H9 (cell line): ENCODE data around the gene SPRYD7. TPM values are rescaled to one million over a fixed set of nuclear protein-coding genes. Genes with fewer than 3 reads are reported as not detected.
"Not testable (repeated sequence)": the region's sequence is repeated elsewhere in the genome, so short reads cannot be mapped to it uniquely, and the experiment has no call there.

ENCODE experiments used
- DNase-seq: peaks from one replicate; pipeline ENCODE4 v3.0.0-alpha.2; 2017
- H2AFZ ChIP-seq: one replicate; pipeline ENCODE4 v1.6.1; 2013; ENCODE audit warnings: mild to moderate bottlenecking, low read length, control low read depth, moderate library complexity
- H2AK5ac ChIP-seq: 2 replicates; pipeline ENCODE4 v1.6.1; 2013; ENCODE audit warnings: low read length, control low read depth, mixed read lengths; ENCODE audit not compliant: insufficient read length
- H2BK120ac ChIP-seq: one replicate; pipeline ENCODE4 v1.6.1; 2013; ENCODE audit warnings: low read depth, mild to moderate bottlenecking, low read length, control low read depth, inconsistent platforms; ENCODE audit not compliant: poor library complexity, severe bottlenecking
- H2BK12ac ChIP-seq: 2 replicates; pipeline ENCODE4 v1.6.1; 2013; ENCODE audit warnings: low read length, control low read depth, mixed read lengths, low read depth; ENCODE audit not compliant: insufficient read length
- H2BK15ac ChIP-seq: 2 replicates; pipeline ENCODE4 v1.6.1; 2013; ENCODE audit warnings: low read depth, low read length, control low read depth
- H2BK20ac ChIP-seq: one replicate; pipeline ENCODE4 v1.6.1; 2013; ENCODE audit warnings: low read depth, mild to moderate bottlenecking, low read length, control low read depth, inconsistent platforms; ENCODE audit not compliant: poor library complexity, severe bottlenecking
- H2BK5ac ChIP-seq: 2 replicates; pipeline ENCODE4 v1.6.1; 2013; ENCODE audit warnings: low read length, control low read depth, mixed read lengths; ENCODE audit not compliant: insufficient read length
- H3K14ac ChIP-seq: 2 replicates; pipeline ENCODE4 v1.6.1; 2013; ENCODE audit warnings: low read length, control low read depth; ENCODE audit not compliant: insufficient read depth
- H3K18ac ChIP-seq: 2 replicates; pipeline ENCODE4 v1.6.1; 2013; ENCODE audit warnings: low read depth, mild to moderate bottlenecking, mixed read lengths, low read length, control low read depth; ENCODE audit not compliant: insufficient read length
- H3K23ac ChIP-seq: 2 replicates; pipeline ENCODE4 v1.6.1; 2013; ENCODE audit warnings: low read length, control low read depth, mixed read lengths, low read depth; ENCODE audit not compliant: insufficient read length
- H3K23me2 ChIP-seq: 2 replicates; pipeline ENCODE4 v1.6.1; 2013; ENCODE audit warnings: low read depth, mild to moderate bottlenecking, mixed read lengths, low read length, control low read depth; ENCODE audit not compliant: insufficient read length, poor library complexity, severe bottlenecking
- H3K27ac ChIP-seq: 2 replicates; pipeline ENCODE4 v1.5.1; 2013; ENCODE audit warnings: low read length, control low read depth, mixed read lengths, low read depth; ENCODE audit not compliant: insufficient read length
- H3K27me3 ChIP-seq: 2 replicates; pipeline ENCODE4 v1.6.1; 2013; ENCODE audit warnings: low read length, control low read depth, inconsistent platforms; ENCODE audit not compliant: insufficient read depth
- H3K4ac ChIP-seq: 2 replicates; pipeline ENCODE4 v1.6.1; 2013; ENCODE audit warnings: low read depth, mild to moderate bottlenecking, control low read depth, inconsistent platforms, low read length, moderate library complexity
- H3K4me1 ChIP-seq: 2 replicates; pipeline ENCODE4 v1.6.1; 2013; ENCODE audit warnings: low read length, control low read depth, inconsistent platforms; ENCODE audit not compliant: insufficient read depth
- H3K4me2 ChIP-seq: 2 replicates; pipeline ENCODE4 v1.6.1; 2013; ENCODE audit warnings: low read length, control low read depth, mixed read lengths; ENCODE audit not compliant: insufficient read length, insufficient read depth
- H3K56ac ChIP-seq: 2 replicates; pipeline ENCODE4 v1.6.1; 2013; ENCODE audit warnings: low read depth, mild to moderate bottlenecking, mixed read lengths, low read length, control low read depth; ENCODE audit not compliant: insufficient read length
- H3K79me1 ChIP-seq: 2 replicates; pipeline ENCODE4 v1.6.1; 2013; ENCODE audit warnings: low read depth, mild to moderate bottlenecking, moderate library complexity, low read length, control low read depth, inconsistent platforms; ENCODE audit not compliant: insufficient read depth, poor library complexity, severe bottlenecking
- H3K79me2 ChIP-seq: 2 replicates; pipeline ENCODE4 v1.6.1; 2013; ENCODE audit warnings: low read length, control low read depth, inconsistent platforms; ENCODE audit not compliant: insufficient read depth
- H3K9ac ChIP-seq: 2 replicates; pipeline ENCODE4 v1.6.1; 2013; ENCODE audit warnings: low read length, control low read depth, mixed read lengths; ENCODE audit not compliant: insufficient read length; ENCODE audit errors: extremely low read depth
- H3K9me3 ChIP-seq: one replicate; pipeline ENCODE4 v1.6.1; 2013; ENCODE audit warnings: low read depth, low read length, inconsistent platforms; ENCODE audit not compliant: control insufficient read depth
- H3T11ph ChIP-seq: one replicate; pipeline ENCODE4 v1.6.1; 2013; ENCODE audit warnings: mild to moderate bottlenecking, low read length, control low read depth, inconsistent platforms
- H4K20me1 ChIP-seq: one replicate; pipeline ENCODE4 v1.6.1; 2013; ENCODE audit not compliant: control insufficient read depth, insufficient read length, insufficient read depth
- H4K5ac ChIP-seq: 2 replicates; pipeline ENCODE4 v1.6.1; 2013; ENCODE audit warnings: low read depth, mild to moderate bottlenecking, mixed read lengths, low read length, control low read depth; ENCODE audit not compliant: insufficient read length
- H4K8ac ChIP-seq: replicated peaks from 2 replicates; pipeline ENCODE4 v1.6.1; 2013; ENCODE audit warnings: low read length, control low read depth, mixed read lengths, low read depth; ENCODE audit not compliant: insufficient read length
- H4K91ac ChIP-seq: 2 replicates; pipeline ENCODE4 v1.6.1; 2013; ENCODE audit warnings: low read depth, mild to moderate bottlenecking, moderate library complexity, mixed read lengths, low read length, control low read depth; ENCODE audit not compliant: insufficient read length
- H3K27ac Mint-ChIP-seq, 3 experiments: 2 replicates in 2 of 3; 3 replicates in 1 of 3; pipeline ENCODE4 v1.8.0; 2020 to 2021; ENCODE audit warnings: mixed read lengths in 3 of 3, mild to moderate bottlenecking in 1 of 3, moderate library complexity in 1 of 3
- H3K27me3 Mint-ChIP-seq: 2 replicates; pipeline ENCODE4 v1.8.0; 2021; ENCODE audit warnings: low read depth, mild to moderate bottlenecking, moderate library complexity, mixed read lengths
- H3K36me3 Mint-ChIP-seq, 3 experiments: 2 replicates in 2 of 3; 3 replicates in 1 of 3; pipeline ENCODE4 v1.8.0; 2020 to 2021; ENCODE audit warnings: low read depth in 3 of 3, mixed read lengths in 3 of 3; ENCODE audit not compliant: insufficient read depth in 1 of 3
- H3K4me1 Mint-ChIP-seq, 2 experiments: 2 replicates each; pipeline ENCODE4 v1.8.0; 2020; ENCODE audit warnings: mixed read lengths in 2 of 2
- H3K4me3 Mint-ChIP-seq, 2 experiments: 2 replicates in 1 of 2; 3 replicates in 1 of 2; pipeline ENCODE4 v1.8.0; 2020 to 2021; ENCODE audit warnings: mild to moderate bottlenecking in 2 of 2, mixed read lengths in 2 of 2, moderate library complexity in 1 of 2
- H3K9me3 Mint-ChIP-seq, 2 experiments: 2 replicates in 1 of 2; 3 replicates in 1 of 2; pipeline ENCODE4 v1.8.0; 2020; ENCODE audit warnings: mild to moderate bottlenecking in 2 of 2, mixed read lengths in 2 of 2, moderate library complexity in 1 of 2
- WGBS: extraction: QIAGEN DNeasy Blood & Tissue Kit; methylation state at CpG from one replicate; pipeline ENCODE4 v1.1.7; 2013; ENCODE audit warnings: missing lambda C conversion rate, low lambda C conversion rate, mixed read lengths; ENCODE audit not compliant: insufficient read length; ENCODE audit errors: extremely low coverage; 5-methylcytosine and 5-hydroxymethylcytosine counted together
- total RNA-seq: library from RNA; stranded (reverse); gene quantifications from 2 replicates; pipeline ENCODE4 v1.2.1, GENCODE V29; 2021
- TF ChIP-seq, protein P1 (sequence below): fragments of 200-600 bp; sonication (generic); conservative IDR thresholded peaks from 3 replicates; pipeline ENCODE4 v1.8.0; 2021; ENCODE audit warnings: antibody characterized with exemption, mild to moderate bottlenecking

The SPRYD7 gene
- total RNA-seq, 1 experiment from 2014 or later: 1.8 TPM

DNA sequence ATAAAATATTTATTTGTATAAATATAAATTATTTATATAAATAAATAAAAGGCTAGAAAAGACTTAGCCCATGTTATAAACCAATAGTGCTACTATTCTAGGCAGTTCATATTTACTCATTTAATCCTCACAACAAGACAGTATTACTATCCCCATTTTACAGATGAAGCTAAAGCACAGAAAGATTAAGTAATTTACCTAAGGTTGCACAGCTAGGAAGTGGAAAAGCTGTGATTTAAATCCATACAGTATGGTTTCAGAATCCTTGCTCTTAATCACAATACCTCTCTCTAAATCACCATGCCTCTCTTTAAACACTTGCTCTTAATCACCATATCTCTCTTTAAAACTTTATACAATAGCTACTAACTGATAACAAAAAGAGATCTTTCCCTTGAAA lies 13.8 kb downstream of the SPRYD7 start:
- H3K27me3 Mint-ChIP-seq: no peaks in the 10 kb centered on the region
- no peak overlapping the region for H2BK120ac ChIP-seq
- H2BK12ac ChIP-seq: no peak overlapping the region
- no peak overlapping the region for H3T11ph ChIP-seq
- no peak overlapping the region for H2BK5ac ChIP-seq
- DNase-seq: no peak
- H3K27me3 ChIP-seq: no peaks in the 10 kb centered on the region
- no peaks in the 10 kb centered on the region for H3K9me3 ChIP-seq
- H3K4me2 ChIP-seq: no peak overlapping the region
- no peaks in the 10 kb centered on the region for H3K23me2 ChIP-seq
- H4K5ac ChIP-seq: no peak overlapping the region
- no peak overlapping the region for H2BK20ac ChIP-seq
- H2AFZ ChIP-seq: no peak overlapping the region
- H3K23ac ChIP-seq: no peak overlapping the region
- H3K79me1 ChIP-seq: no peaks in the 10 kb centered on the region
- no peaks in the 10 kb centered on the region for H4K20me1 ChIP-seq
- no peaks in the 10 kb centered on the region for H3K79me2 ChIP-seq
- H3K4me3 Mint-ChIP-seq: no peak overlapping the region
- no peak overlapping the region for H3K14ac ChIP-seq
- no peak overlapping the region for H3K9ac ChIP-seq
- peaks cover 6 to 17% (median 10%) of the 10 kb centered on the region in 3 experiments; a peak in 6 of 7 replicates for H3K36me3 Mint-ChIP-seq
- no peak overlapping the region for H2BK15ac ChIP-seq
- no peak overlapping the region for H3K18ac ChIP-seq
- no peak overlapping the region for H3K56ac ChIP-seq
- H3K4me1 ChIP-seq: no peaks in the 10 kb centered on the region
- no peak overlapping the region for H3K27ac Mint-ChIP-seq
- no peak overlapping the region for H4K91ac ChIP-seq
- TF ChIP-seq, protein P1, sequence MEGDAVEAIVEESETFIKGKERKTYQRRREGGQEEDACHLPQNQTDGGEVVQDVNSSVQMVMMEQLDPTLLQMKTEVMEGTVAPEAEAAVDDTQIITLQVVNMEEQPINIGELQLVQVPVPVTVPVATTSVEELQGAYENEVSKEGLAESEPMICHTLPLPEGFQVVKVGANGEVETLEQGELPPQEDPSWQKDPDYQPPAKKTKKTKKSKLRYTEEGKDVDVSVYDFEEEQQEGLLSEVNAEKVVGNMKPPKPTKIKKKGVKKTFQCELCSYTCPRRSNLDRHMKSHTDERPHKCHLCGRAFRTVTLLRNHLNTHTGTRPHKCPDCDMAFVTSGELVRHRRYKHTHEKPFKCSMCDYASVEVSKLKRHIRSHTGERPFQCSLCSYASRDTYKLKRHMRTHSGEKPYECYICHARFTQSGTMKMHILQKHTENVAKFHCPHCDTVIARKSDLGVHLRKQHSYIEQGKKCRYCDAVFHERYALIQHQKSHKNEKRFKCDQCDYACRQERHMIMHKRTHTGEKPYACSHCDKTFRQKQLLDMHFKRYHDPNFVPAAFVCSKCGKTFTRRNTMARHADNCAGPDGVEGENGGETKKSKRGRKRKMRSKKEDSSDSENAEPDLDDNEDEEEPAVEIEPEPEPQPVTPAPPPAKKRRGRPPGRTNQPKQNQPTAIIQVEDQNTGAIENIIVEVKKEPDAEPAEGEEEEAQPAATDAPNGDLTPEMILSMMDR: no peak
- H4K8ac ChIP-seq: no peak overlapping the region
- no peaks in the 10 kb centered on the region for H3K4me1 Mint-ChIP-seq
- H2AK5ac ChIP-seq: no peak overlapping the region
- no peak overlapping the region for H3K4ac ChIP-seq
- no peaks in the 10 kb centered on the region for H3K9me3 Mint-ChIP-seq
- no peak overlapping the region for H3K27ac ChIP-seq

DNA sequence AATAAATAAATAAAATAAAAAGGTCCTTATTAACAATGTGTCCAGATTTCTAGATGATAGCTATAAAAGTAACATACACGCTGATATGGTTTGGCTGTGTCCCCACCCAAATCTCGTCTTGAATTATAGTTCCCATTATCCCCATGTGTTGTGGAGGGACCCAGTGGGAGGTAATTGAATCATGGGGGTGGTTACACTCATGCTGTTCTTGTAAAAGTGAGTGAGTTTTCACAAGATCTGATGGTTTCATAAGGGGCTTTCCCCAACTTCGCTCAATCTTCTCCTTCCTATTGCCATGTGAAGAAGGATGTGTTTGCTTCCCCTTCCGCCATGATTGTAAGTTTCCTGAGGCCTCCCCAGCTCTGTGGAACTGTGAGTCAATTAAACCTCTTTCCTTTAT lies 15.2 kb downstream of the SPRYD7 start:
- H3K27ac ChIP-seq, H2BK120ac ChIP-seq, H3T11ph ChIP-seq, H3K18ac ChIP-seq, H3K9me3 Mint-ChIP-seq, H3K79me2 ChIP-seq, H3K4ac ChIP-seq, H3K23ac ChIP-seq, H3K79me1 ChIP-seq, H4K8ac ChIP-seq, H3K9me3 ChIP-seq, H4K20me1 ChIP-seq, H2BK15ac ChIP-seq, H3K27me3 Mint-ChIP-seq, H3K27ac Mint-ChIP-seq, H3K56ac ChIP-seq, H3K4me1 Mint-ChIP-seq, H4K5ac ChIP-seq, H3K23me2 ChIP-seq, H2BK5ac ChIP-seq, H4K91ac ChIP-seq, H3K4me3 Mint-ChIP-seq, H3K27me3 ChIP-seq, H3K14ac ChIP-seq, H2AK5ac ChIP-seq, H3K4me1 ChIP-seq, H2AFZ ChIP-seq, H3K4me2 ChIP-seq, DNase-seq, H2BK20ac ChIP-seq, H2BK12ac ChIP-seq, H3K9ac ChIP-seq: not testable (repeated sequence)
- WGBS: no CpG with 5 or more reads among the region's 4 CpGs
- H3K36me3 Mint-ChIP-seq: peaks cover 10 to 18% (median 16%) of the 10 kb centered on the region in 3 experiments; a peak in 6 of 7 replicates
